Mesenchymal stem cell (in vitro differentiated cells and primary cell): ENCODE results near the gene RAD9B. TPM values are rescaled to one million over a fixed set of nuclear protein-coding genes. Genes with fewer than 3 reads are reported as not detected.

ENCODE experiments used
- DNase-seq: peaks from one replicate; pipeline ENCODE4 v3.0.0-alpha.2; 2013
- H2AFZ ChIP-seq: one replicate; pipeline ENCODE4 v1.6.1; 2013; ENCODE audit warnings: low read depth, mild to moderate bottlenecking, control low read depth, inconsistent platforms, low read length, moderate library complexity
- H2AK5ac ChIP-seq: 2 replicates; pipeline ENCODE4 v1.6.1; 2013; ENCODE audit warnings: low read length, moderate library complexity, mild to moderate bottlenecking, inconsistent platforms; ENCODE audit not compliant: severe bottlenecking
- H2BK120ac ChIP-seq: one replicate; pipeline ENCODE4 v1.6.1; 2013; ENCODE audit warnings: low read depth, mild to moderate bottlenecking, inconsistent platforms, low read length, moderate library complexity
- H2BK12ac ChIP-seq, 2 experiments: one replicate each; pipeline ENCODE4 v1.6.1; 2013; ENCODE audit warnings: inconsistent platforms in 2 of 2, low read length in 2 of 2, mild to moderate bottlenecking in 2 of 2, moderate library complexity in 2 of 2, control low read depth in 1 of 2
- H2BK15ac ChIP-seq: one replicate; pipeline ENCODE4 v1.6.1; 2013; ENCODE audit warnings: mild to moderate bottlenecking, low read depth, inconsistent platforms; ENCODE audit not compliant: poor library complexity, severe bottlenecking
- H2BK5ac ChIP-seq: 2 replicates; pipeline ENCODE4 v1.6.1; 2013; ENCODE audit warnings: low read depth, mild to moderate bottlenecking, low read length, control low read depth, inconsistent platforms; ENCODE audit not compliant: poor library complexity, severe bottlenecking
- H3K14ac ChIP-seq, 2 experiments: one replicate each; pipeline ENCODE4 v1.6.1; 2013; ENCODE audit warnings: inconsistent platforms in 2 of 2, low read length in 2 of 2, control low read depth in 1 of 2, mild to moderate bottlenecking in 1 of 2, moderate library complexity in 1 of 2
- H3K18ac ChIP-seq, 2 experiments: one replicate each; pipeline ENCODE4 v1.6.1; 2013; ENCODE audit warnings: inconsistent platforms in 2 of 2, low read length in 2 of 2, control low read depth in 1 of 2, low read depth in 1 of 2, mild to moderate bottlenecking in 1 of 2
- H3K23ac ChIP-seq, 2 experiments: one replicate each; pipeline ENCODE4 v1.6.1; 2013; ENCODE audit warnings: inconsistent platforms in 2 of 2, low read length in 2 of 2, mild to moderate bottlenecking in 2 of 2, moderate library complexity in 2 of 2, control low read depth in 1 of 2
- H3K27ac ChIP-seq: 2 replicates; pipeline ENCODE4 v1.5.1; 2013; ENCODE audit warnings: mild to moderate bottlenecking, moderate library complexity, low read length, control low read depth, inconsistent platforms; ENCODE audit not compliant: poor library complexity, severe bottlenecking
- H3K27me3 ChIP-seq, 2 experiments: 2 replicates each; pipeline versions ENCODE4 v1.6.1 to v1.7.0; 2013; ENCODE audit warnings: low read length in 2 of 2, mild to moderate bottlenecking in 2 of 2, moderate library complexity in 2 of 2, control low read depth in 1 of 2, inconsistent platforms in 1 of 2; ENCODE audit not compliant: control insufficient read depth in 1 of 2, insufficient read depth in 1 of 2
- H3K36me3 ChIP-seq, 2 experiments: 2 replicates each; pipeline versions ENCODE4 v1.6.1 to v1.7.0; 2013; ENCODE audit warnings: low read length in 2 of 2, control low read depth in 1 of 2, inconsistent platforms in 1 of 2, low read depth in 1 of 2, mild to moderate bottlenecking in 1 of 2; ENCODE audit not compliant: insufficient read depth in 2 of 2, control insufficient read depth in 1 of 2
- H3K4ac ChIP-seq, 2 experiments: one replicate each; pipeline ENCODE4 v1.6.1; 2013; ENCODE audit warnings: inconsistent platforms in 2 of 2, low read length in 2 of 2, mild to moderate bottlenecking in 2 of 2, moderate library complexity in 2 of 2, control low read depth in 1 of 2, low read depth in 1 of 2
- H3K4me1 ChIP-seq: 2 replicates; pipeline ENCODE4 v1.6.1; 2013; ENCODE audit warnings: low read depth, low read length, control low read depth; ENCODE audit not compliant: control insufficient read depth, insufficient read depth
- H3K4me2 ChIP-seq: 2 replicates; pipeline ENCODE4 v1.6.1; 2013; ENCODE audit warnings: low read length, mild to moderate bottlenecking, inconsistent platforms; ENCODE audit not compliant: poor library complexity, severe bottlenecking
- H3K4me3 ChIP-seq, 2 experiments: 2 replicates each; pipeline versions ENCODE4 v1.5.1 to v1.7.0; 2013; ENCODE audit warnings: low read length in 2 of 2, mild to moderate bottlenecking in 2 of 2, control low read depth in 1 of 2, low read depth in 1 of 2; ENCODE audit not compliant: insufficient read depth in 1 of 2
- H3K79me1 ChIP-seq: replicated peaks from 2 replicates; pipeline ENCODE4 v1.6.1; 2013; ENCODE audit warnings: mild to moderate bottlenecking, control low read depth, low read length, inconsistent platforms; ENCODE audit not compliant: poor library complexity, severe bottlenecking
- H3K9ac ChIP-seq: 2 replicates; pipeline ENCODE4 v1.7.0; 2013; ENCODE audit warnings: mild to moderate bottlenecking, low read length, moderate library complexity
- H3K9me3 ChIP-seq: 2 replicates; pipeline ENCODE4 v1.7.0; 2013; ENCODE audit warnings: mild to moderate bottlenecking, low read length; ENCODE audit not compliant: control insufficient read depth
- H4K8ac ChIP-seq: one replicate; pipeline ENCODE4 v1.6.1; 2013; ENCODE audit warnings: inconsistent platforms, mild to moderate bottlenecking, low read length, moderate library complexity
- H4K91ac ChIP-seq: one replicate; pipeline ENCODE4 v1.6.1; 2013; ENCODE audit warnings: mild to moderate bottlenecking, low read length, inconsistent platforms
- WGBS: methylation state at CpG from one replicate; pipeline ENCODE4 v1.1.7; 2013; ENCODE audit warnings: mixed read lengths; 5-methylcytosine and 5-hydroxymethylcytosine counted together
- polyA plus RNA-seq, 2 experiments: library from polyadenylated mRNA; stranded (reverse); fragments of 200-250 nt; gene quantifications; one replicate each; pipeline ENCODE4 v1.2.3, GENCODE V29; 2013

The RAD9B gene
- polyA plus RNA-seq (2013, experiment 1 of 2) = 0.10 TPM
- 0.10 TPM for polyA plus RNA-seq (2013, experiment 2 of 2)

DNA sequence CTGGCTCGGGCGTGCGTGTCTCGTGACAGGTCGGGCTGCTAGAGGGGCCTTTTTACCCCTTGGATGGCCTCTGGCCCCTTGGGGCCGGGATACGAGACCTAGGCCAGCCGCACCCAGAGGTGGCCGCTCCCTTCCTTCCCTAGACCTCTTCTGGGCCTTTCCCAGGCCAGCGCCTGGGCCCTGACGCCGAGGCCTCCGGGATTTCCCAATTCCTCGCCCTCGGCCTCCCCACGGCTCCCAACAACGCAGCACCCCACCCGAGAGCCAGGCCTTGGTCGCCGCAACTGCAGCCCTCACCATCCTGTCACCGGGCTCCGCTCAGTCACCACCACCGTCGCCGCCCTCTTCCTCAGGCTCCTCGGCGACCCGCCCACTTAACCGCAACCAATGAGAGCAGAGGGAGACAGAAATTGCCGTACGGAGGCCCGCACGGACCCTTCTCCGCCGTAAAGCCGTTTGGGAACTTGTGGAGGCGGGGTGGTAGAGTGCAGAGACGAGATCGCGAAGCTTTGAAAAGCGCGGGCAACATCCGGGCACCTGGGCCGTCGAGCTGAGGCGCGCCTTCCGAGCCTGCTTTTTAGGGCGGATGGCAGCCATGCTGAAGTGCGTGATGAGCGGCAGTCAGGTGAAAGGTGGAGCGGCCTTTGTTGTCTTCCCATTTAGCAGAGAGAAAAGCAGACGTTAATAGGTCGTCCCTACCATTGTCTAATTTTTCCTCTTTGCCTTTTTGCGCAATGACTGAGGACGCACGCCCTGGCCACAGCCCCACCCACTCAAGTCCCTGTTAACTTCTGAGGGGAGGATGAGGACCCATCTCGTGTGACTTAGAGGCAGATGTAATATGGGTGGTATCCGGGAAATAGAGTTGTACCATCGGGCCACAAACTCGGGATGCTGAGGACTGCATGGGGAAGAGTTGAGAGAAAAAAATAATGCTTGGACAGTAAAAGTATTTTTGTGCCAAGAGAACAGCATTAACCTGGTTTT lies at the start of gene RAD9B, which contains the start of gene VPS29:
Gene RAD9B, plus strand, starts transcription at position 580 of the 987 bp plus-strand sequence. Its CDS starts 7 bp downstream, at position 587.
Gene VPS29, minus strand, starts transcription at position 360 of the 987 bp plus-strand sequence. Its CDS starts 60 bp downstream, at position 300.
- DNase-seq = peak; percentile 98
- H3K9ac ChIP-seq = peak within 1 kb of the TSS; percentile 98
- H3K14ac ChIP-seq = peak within 1 kb of the TSS in 1 of 2 experiments; percentile 68
- WGBS = 14% methylated on average over 56 of the region's 61 CpGs
- H3K23ac ChIP-seq = peak within 1 kb of the TSS in 1 of 2 experiments; percentile 14
- H2BK12ac ChIP-seq = peak within 1 kb of the TSS in 1 of 2 experiments; percentile 34
- H3K79me1 ChIP-seq = no peaks in the 10 kb centered on the region
- H2BK5ac ChIP-seq = peak within 1 kb of the TSS; percentile 69
- H2BK15ac ChIP-seq = peak within 1 kb of the TSS; percentile 82
- H3K27me3 ChIP-seq = no peaks in the 10 kb centered on the region
- no peak within 1 kb of the TSS for H2BK120ac ChIP-seq
- peak within 1 kb of the TSS; percentile 97 for H4K8ac ChIP-seq
- peaks cover 8% of the 10 kb centered on the region for H3K4me1 ChIP-seq
- H3K18ac ChIP-seq = peak within 1 kb of the TSS; percentile 81
- H2AK5ac ChIP-seq = peak within 1 kb of the TSS; percentile 58
- H3K9me3 ChIP-seq = no peaks in the 10 kb centered on the region
- peak within 1 kb of the TSS; percentile 72 for H3K4me2 ChIP-seq
- peak within 1 kb of the TSS; percentile 87 for H4K91ac ChIP-seq
- peak within 1 kb of the TSS; percentile 80 for H3K27ac ChIP-seq
- H3K4me3 ChIP-seq = peak within 1 kb of the TSS; percentile 89 to 92
- peaks cover 7 to 9% of the 10 kb centered on the region in 2 experiments for H3K36me3 ChIP-seq
- H2AFZ ChIP-seq = peak within 1 kb of the TSS; percentile 79
- H3K4ac ChIP-seq = peak within 1 kb of the TSS; percentile 53 to 77

DNA sequence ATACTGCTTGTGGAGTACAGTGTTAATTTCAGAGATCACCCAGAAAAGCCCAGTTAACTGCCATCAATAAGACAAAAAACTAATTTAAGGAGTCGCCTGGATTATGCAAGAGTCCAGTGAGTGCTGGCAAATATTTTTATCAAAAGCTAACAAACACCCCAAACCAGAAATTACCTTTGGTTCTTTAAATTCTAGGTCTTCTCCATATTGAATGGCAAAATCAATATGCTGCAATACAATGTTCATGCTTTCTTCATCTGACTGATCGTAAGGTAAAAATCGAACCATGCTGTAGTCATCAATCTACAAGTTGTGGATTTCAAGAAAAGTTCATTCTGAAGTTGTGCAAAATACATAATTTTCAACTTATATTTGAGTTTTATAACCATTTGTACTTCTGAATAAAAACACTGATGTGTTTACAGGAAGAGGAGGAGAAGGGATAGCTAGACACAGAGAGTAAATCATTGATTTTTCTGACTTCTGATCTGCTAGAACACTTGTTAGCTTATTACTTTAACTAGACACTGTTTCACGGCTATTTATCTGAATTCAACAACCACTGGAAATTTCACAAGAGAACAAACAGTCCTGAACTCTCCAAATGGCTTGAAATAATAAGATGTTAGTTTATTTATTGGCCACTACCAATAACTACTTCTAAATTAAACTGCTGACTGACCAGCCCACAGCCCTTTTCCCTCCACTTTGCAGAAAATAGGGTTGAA lies 48.4 kb upstream of the RAD9B start:
- Histone ChIP-seq H4K8ac (no peak overlapping the region), H3K9me3 (no peaks in the 10 kb centered on the region), H3K36me3 (peaks cover 17 to 23% of the 10 kb centered on the region in 2 experiments), H4K91ac (no peak overlapping the region), H3K79me1 (peaks cover 2% of the 10 kb centered on the region), H2BK12ac (no peak overlapping the region), H3K27ac (no peak overlapping the region), H3K4ac (no peak overlapping the region), H2BK5ac (no peak overlapping the region), H3K4me1 (no peaks in the 10 kb centered on the region), H3K4me2 (no peak overlapping the region), H3K18ac (no peak overlapping the region), H3K9ac (no peak overlapping the region), H2AFZ (no peak overlapping the region), H2AK5ac (no peak overlapping the region), H2BK15ac (no peak overlapping the region), H3K14ac (no peak overlapping the region), H3K27me3 (no peaks in the 10 kb centered on the region), H3K23ac (no peak overlapping the region), H3K4me3 (no peak overlapping the region), H2BK120ac (no peak overlapping the region)
- WGBS = 100% methylated on average over 1 of the region's 4 CpGs
- no peak for DNase-seq

DNA sequence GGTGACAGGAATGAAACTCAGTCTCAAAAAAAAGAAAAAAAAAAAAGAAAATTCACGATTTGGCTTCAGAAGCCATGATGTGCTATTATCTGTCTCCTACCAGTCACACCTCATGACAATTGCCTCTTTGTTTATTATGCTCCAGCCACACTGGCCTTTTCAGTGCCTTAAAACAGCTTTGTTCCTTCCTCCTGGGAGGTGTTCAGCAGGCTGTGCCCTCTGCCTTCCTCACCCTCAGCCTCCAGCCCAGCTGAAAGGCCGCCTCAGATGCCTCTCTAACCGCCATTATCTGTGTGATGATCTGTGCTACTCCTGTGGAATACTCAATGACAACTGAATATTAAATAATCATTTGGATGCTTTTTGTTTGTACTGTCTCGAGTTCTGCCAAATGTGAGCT lies 43.4 kb upstream of the RAD9B start:
- no peaks in the 10 kb centered on the region for H3K9me3 ChIP-seq

More for the DNA sequence above, 43.4 kb upstream of the RAD9B start:
- H3K14ac ChIP-seq = no peak overlapping the region
- DNase-seq = no peak
- no peak overlapping the region for H4K8ac ChIP-seq
- no peak overlapping the region for H3K4me3 ChIP-seq
- no peak overlapping the region for H3K23ac ChIP-seq
- no peak overlapping the region for H3K9ac ChIP-seq
- H3K27ac ChIP-seq = no peak overlapping the region
- no peak overlapping the region for H3K4me2 ChIP-seq
- H3K4me1 ChIP-seq = no peaks in the 10 kb centered on the region
- H3K18ac ChIP-seq = no peak overlapping the region
- no peak overlapping the region for H2BK5ac ChIP-seq
- no peak overlapping the region for H4K91ac ChIP-seq
- peaks cover 23% of the 10 kb centered on the region for H3K79me1 ChIP-seq
- H3K36me3 ChIP-seq = peaks cover 18 to 22% of the 10 kb centered on the region in 2 experiments
- H3K27me3 ChIP-seq = no peaks in the 10 kb centered on the region
- 96% methylated on average over 2 of the region's 4 CpGs for WGBS
- H2BK120ac ChIP-seq = no peak overlapping the region
- H2AFZ ChIP-seq = no peak overlapping the region
- no peak overlapping the region for H2AK5ac ChIP-seq
- H2BK12ac ChIP-seq = no peak overlapping the region
- H3K4ac ChIP-seq = no peak overlapping the region
- no peak overlapping the region for H2BK15ac ChIP-seq
